GM10248 (cell line): ENCODE data around the gene DOCK1.

Source experiments
- CTCF ChIA-PET: fragments of 300-600 bp; sonication (Branson Sonifier 250); formaldehyde crosslinking; extraction: SDS; loops from one replicate; lab custom pipeline; 2021; ENCODE audit warnings: antibody characterized with exemption; lab: Yijun Ruan, JAX
- POLR2A ChIA-PET: fragments of 350-650 bp; sonication (Branson Sonifier 250); formaldehyde crosslinking; extraction: SDS; loops from one replicate; lab custom pipeline; 2020; ENCODE audit warnings: antibody characterized with exemption; lab: Yijun Ruan, JAX
- DNase-seq: peaks from one replicate; pipeline ENCODE4 v3.0.0; 2012; ENCODE audit errors: extremely low spot score
- CTCF ChIP-seq: IDR thresholded peaks from 2 replicates; pipeline ENCODE4 v1.5.1; 2012; ENCODE audit warnings: mild to moderate bottlenecking, low read depth; ENCODE audit errors: extremely low read depth, missing control alignments, control extremely low read depth

DOCK1 gene

DNA sequence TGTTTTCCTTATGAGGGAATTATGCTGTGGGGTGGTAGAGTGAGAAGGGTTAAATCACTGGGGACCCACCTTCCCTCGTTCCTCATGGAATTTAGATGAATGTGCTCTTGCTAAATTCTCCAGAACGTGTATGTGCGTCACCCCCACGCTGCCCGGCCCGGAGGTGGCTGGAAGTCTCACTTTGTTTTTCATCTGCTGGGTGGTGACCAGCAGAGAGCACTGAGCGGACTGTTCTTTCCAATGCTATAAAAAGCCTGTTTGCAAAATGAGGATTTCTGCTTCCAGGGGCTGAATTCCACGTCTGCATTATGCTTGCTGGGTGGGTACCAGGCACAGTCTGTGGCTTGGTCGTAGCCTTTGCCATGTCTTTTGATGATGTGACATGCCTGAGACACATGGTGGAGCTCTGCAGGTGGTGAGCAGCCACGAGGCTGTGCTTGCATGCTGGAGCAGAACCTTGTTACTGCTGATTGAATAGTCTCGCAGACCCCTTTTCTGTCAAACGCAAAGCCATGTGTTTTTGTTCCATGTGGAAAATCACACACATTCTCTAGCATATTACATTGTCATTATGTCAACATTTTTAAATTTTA is 323.1 kb downstream of the DOCK1 start:
- CTCF ChIA-PET: no interaction called here
- no peak for TF ChIP-seq CTCF
- POLR2A ChIA-PET: no interaction called here
- no peak for DNase-seq

DNA sequence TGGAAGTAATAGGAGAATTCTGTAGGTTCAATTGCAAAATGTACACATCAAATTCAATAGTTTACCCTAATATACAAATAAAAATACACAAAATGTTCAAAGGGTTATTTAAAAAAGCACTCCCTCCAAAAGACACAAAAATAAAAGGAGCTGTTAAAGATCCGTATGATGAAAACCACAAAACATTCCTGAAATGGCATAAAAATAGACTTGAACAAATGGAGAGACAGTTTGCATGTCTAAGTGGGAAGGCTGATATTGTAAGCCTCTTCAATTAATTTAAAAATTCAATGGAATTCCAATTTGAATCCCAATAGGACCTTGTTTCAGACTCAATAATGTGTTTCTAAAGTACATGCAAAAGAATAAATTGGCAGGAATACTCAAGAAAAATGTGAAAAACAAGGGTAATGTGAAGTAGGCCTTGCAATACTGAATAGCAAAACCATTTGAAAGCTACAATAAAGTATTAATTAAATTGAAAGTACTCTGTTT is 329.1 kb downstream of the DOCK1 start:
- DNase-seq: no peak
- ChIA-PET CTCF (no interaction called here), POLR2A (no interaction called here)
- TF ChIP-seq CTCF: no peak

- DNase-seq: no peak
- CTCF ChIA-PET: no interaction called here
- TF ChIP-seq CTCF: no peak
- POLR2A ChIA-PET: no interaction called here
Measured at GRCh38 chr10:127236266-127236665, 331.0 kb downstream of the DOCK1 start.

DNA sequence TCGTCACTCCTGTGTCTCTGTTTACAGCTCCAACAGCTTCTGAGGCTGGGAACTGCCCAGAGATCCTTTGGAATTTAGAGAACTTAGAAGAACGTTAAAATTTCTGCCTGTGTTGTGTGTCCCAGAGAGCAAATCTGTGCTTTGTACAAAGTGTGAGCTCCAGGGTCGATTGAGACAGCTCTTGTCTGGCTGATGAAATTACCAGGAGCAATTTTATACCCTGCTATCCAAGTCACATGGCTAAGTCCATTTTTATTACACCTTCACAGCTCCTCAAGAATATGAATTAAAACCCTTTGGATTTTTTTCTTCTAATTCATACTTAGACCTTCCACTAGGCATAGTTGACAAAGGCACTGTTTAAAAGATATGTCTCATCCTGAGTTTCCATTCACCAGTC is 337.7 kb downstream of the DOCK1 start:
- TF ChIP-seq CTCF: no peak
- ChIA-PET CTCF (no interaction called here), POLR2A (no interaction called here)
- DNase-seq: no peak

GRCh38 chr10:127243490-127244272 is 338.5 kb downstream of the DOCK1 start:
- DNase-seq: no peak
- no peak for TF ChIP-seq CTCF
- ChIA-PET CTCF (no interaction called here), POLR2A (no interaction called here)

DNA sequence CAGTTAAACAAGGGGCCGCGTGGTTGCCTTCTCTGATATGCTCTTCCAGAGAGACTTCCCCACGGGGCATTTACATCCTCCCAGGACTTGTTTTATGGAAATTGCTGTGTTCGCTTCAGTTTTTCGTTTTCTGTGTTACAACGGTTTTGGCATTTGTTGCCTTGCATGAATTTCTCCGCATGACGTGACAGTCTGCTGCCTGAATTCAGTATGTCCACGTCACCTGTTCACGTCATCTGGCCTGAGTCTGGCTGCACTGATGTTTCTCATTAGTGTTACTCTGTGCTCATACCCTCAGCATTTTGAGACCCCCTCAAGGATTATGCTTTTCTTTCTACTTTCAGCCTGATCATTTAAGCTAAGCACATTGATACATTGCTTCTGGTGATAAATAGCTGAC is 340.2 kb downstream of the DOCK1 start:
- no peak for DNase-seq
- POLR2A ChIA-PET: no interaction called here
- no peak for TF ChIP-seq CTCF
- CTCF ChIA-PET: interaction anchor here (1.5 kb wide), 1 partner anchor 32 kb away, joined by 5 read pairs; no protein-coding TSS in a partner anchor
